Left hindlimb (tissue), 1 donor: Measurements from ENCODE around the gene OTUB1.
"Not testable (repeated sequence)": the region's sequence is repeated elsewhere in the genome, so short reads cannot be mapped to it uniquely, and the experiment has no call there.

ENCODE experiments used
- DNase-seq: peaks from one replicate; pipeline ENCODE4 v3.0.0-alpha.2; 2018

OTUB1 gene

DNA sequence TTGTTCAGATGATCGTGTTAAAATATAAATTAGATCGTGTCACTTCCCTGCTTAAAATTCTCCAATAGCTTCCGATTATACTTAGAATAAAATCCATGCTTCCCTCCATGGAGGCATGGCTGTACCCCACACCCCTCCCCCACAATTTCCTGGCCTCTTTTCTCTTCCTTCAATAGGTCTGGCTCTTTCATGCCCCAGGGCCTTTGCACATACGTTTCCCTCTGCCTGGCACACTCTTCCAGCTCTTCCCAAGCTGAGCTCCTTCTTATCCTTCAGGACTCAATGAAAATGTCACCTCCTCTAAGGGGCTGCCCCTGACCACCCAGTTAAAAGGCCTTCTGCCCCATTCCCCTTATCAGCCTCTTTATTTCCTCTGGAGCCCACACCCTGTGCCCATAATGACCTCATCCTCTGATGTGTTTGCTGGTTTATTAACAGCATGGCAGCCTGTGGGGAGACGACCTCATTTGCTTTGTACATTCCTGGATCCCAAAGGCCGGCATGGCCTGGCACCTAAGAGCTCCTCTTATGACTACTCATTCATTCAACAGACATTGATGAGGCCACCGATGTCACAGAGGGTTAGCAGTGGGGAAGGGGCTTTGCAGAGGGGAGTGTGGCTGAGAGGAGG lies 40.5 kb downstream of the OTUB1 start:
- no peak for DNase-seq

DNA sequence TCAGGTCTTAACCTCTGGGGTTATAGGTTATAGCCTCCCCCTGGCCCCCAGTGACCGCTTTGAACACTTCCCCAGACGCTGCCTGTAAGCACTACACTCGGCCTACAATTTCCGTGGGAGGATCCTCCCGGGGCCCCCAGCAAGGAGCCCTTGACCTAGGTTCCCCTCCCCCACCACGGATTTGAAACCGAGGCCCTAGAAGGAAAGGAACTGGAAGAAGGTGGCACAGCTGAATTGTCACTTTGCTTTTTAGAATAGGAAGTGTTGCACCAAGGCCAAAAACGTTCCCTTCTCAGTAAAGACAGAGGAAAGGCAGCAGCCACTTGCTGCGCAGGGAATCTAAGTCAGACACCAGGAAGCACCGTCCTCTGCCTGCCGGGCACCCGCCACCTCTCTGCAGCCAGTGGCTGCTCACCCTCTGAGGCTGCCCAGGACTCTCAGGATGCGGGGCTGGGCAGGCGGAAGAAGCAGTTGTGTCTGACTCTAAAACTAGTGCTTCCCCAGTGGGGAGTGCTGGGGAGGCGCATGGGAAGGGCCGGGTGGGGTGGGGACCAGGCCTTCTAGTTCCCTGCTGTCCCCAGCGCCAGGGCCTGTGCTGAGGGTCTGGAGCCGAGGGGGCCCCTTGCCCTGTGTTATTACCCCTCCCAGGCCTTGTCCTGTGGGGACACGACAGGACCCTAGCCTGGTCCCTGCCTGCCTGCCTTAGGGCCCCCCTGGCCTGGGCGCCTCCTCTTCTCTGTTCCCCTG lies 41.6 kb downstream of the OTUB1 start:
- DNase-seq = no peak

DNA sequence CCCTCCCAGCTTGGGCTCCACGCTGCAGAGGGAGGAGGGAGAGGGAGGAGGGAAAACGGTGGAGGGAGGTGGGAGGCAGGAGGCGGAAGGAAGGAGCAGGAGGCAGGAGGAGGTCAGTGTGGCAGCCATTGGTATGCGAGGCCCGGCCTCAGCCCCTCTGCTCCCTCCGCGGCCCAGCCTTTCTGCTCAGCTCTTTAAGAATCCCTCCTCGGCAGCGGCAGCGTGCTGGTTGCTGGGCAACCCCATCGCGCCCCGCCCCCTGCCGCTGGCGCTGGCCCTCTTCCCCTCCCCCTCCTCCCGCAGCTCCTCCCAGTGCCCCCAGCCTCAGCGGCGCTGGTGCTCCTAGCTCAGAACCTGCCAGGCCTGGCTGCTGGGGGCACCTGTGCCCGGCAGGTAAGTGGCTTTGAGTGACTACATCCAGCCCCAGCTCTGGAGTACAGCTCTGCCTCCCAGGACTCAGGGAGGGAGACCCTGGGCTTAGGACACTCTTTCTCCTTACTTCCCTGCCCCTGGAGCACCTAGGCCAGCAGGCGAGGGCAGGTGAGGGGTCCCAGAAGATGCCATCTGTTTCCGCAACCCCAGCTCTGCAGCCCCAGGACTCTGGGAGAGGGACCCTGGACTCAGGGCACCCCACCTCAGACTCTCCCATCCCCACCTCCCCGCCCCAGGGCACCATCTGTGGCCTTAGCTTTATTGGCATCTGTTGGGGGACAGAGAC lies 42.3 kb downstream of the OTUB1 start:
- no peak for DNase-seq

DNA sequence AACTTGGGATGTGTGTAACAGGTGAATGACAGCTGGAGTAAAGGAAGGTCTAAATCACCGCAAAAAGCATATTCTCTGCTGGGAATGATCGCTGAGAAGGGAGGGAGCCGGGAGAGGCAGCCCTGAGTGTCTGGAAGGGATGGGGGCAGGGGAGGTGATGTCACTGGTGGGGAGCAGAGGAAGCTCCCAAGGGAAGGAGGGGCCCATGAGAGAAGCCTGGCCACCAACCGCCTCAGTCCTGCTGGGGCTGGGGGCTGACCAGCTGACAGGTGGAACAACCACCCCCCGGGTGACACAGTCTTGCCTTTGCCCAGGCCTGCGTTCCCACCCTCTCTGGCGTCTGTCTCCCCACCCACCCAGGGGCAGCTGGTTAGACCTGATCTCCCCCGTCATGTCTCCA lies 43.5 kb downstream of the OTUB1 start:
- DNase-seq = no peak

DNA sequence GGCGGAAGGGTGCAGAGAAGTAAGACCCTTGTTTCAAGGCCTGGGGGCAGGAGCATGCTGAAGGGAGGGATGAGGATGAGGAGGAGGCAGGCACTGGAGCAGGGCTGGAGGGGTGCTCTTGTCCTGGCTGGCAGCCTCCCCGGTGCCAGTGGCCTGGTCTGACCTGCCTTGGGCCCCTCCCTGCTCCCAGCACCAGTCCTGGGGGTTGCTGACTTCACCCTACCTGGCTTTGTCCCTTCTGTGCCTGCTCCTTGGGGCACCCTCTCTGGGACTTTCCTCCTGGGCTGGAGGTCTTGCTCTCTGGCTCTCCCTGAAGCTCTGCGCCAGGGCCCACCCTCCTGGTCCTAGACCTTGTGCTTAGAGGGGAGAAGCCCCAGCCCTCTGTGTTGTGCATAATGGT lies 44.8 kb downstream of the OTUB1 start:
- DNase-seq = no peak

DNA sequence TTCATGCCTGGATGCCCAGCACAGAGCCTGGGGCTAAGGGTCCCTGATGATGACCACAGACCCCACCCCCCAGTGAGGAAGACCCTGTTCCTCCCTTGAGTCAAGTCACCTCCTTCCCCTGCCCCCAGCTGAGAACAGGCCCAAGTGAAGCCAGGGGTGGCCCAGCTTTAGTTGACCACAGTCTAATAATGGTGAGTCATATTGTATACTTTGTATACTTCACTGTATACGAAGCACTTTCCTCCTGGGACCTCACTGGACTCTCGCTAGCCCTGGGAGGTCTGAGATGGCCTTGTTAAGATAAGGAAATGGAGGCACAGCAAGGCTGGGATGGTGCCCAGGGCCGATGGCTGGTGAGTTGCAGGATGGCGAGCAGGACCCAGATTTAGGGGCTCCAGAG lies 45.8 kb downstream of the OTUB1 start:
- no peak for DNase-seq

DNA sequence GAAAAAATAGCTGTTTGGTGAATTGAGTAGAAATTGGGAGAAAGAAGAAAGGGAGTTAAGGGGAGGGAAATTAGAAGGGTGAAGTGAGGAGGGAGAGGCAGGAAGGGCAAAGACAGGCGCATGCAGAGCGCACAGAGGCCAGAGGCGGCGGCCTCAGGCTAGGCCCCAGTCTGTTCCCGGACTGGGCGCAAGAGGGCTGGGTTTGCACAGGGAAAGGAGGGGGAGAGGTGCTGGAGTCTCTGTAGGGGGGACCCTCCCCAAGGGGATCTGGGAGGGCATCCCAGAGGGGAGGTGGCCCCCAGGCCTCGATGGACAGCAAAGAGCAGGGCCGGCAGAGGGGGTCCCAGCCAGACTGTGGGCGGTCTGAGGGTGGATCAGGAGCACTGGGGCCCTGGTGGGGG lies 48.2 kb downstream of the OTUB1 start:
- DNase-seq = no peak

DNA sequence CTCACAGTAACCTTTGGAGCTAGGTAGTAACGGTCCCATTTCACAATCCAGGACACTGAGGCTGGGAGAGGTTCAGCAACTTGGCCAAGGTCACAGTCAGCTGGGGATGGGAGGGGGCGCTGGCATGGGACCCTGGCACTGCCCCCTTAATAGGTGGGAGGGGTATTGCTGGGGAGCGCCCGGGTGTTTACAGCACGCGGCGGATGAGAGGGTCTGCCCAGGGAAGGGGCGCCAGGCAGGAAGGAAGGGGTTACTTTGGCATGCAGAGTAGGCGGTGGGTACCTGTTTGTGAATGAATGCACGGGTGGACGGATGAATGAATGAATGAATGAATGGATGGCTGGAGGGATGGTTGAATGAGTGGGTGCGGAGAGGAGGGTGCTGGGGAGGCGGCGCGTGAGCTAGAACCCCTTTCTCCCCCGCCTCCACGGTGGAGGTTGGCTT lies 48.9 kb downstream of the OTUB1 start:
- DNase-seq = no peak

DNA sequence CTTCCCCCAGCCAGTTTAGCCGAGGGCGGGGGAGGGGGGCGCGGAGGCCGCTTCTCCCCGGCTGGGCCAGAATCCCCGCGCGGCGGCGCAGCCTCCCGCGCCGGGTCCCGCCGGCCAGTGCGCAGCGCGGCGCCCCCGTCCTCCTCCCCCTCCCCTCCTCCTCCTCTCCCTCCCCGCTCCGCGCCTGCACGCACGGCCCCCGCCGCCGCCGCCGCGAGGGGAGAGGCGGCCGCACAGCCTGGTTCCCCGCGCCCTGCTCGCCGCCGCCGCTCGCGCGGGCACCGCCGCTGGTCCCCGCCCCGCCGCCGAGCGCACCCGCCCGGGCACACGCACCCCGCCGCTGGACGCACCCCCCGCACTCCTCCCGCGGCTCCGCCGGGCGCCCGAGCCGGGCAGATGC lies 49.3 kb downstream of the OTUB1 start, which contains the start of gene FLRT1:
FLRT1 (plus strand) TSS at position 356 of the 400 bp plus-strand sequence. CDS start 80,337 bp downstream, outside the sequence.
- no peak for DNase-seq

DNA sequence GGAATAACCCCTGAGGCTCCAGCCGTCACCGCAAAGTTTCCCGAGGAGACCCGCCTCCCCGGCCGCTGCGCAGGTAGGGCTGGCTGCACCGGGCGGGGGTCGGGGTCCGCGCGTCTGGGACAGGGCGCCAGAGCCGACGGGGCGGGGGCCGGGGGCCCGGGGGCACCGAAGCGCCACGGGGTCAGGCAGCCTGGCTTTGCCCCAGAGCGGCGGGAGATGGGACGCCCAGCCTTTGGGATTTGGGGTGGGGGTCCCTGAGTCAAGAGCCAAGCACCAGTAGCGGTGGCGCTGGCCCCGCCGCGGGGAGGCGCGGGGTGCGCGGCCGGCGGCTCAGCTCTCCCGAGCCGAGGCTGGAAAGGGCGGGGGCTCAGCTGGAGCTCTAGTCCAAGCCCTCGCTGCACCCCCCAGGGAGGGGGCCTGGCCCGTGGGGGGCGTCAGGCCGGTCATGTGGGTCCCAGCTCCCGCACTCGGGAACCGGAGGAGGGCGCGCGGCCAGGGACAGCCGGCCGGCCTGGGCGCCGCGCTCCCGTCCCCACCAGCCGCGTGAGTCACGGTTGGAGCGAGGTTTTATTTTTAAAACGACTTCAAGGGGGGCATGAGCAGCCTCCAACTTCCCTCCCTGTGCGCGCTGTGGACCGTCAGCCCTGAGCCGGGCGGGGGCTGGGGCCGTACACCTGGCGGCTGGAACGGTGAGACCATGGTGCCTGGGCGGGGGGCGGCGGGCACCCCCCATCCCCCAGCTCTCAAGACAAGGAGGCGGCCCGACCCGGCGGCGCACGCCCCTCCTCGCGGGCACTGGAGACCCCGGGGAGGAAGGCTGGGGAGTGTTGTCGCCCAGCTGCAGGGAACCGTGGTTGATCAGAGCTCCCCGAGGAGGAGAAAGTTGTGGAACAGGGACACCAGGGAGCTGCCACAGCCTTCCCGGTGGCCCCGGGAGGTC lies 50.1 kb downstream of the OTUB1 start:
- DNase-seq = no peak

DNA sequence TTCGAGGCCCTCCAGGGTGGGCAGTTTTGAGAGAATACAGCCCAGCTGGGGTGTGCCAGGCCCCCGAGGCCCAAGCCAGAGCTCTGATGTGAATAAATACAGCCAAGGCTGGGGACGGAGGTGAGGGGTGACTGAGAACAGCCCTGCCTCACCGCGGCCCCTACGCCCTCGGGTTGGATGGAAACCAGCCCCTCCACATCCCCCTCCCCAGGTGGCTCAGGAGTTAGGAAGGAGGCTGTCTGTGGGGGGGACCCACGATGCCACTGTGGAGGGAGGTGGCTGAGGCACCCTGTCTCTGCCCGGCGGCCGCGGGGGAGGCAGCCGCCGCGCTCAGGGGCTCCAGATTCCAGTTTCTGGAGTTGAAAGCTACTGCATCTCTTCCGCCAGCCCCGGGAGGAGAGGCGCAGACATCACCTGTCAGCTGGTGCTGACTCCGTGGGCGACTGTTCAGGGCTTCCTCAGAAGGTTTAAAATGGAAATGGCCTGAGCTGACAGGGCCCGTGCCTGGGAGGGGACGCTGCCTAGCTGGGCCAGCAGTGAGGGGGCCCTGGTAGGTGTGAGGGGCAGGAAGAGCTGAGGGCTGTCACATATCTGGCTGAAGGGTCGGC lies 50.9 kb downstream of the OTUB1 start:
- DNase-seq = no peak

DNA sequence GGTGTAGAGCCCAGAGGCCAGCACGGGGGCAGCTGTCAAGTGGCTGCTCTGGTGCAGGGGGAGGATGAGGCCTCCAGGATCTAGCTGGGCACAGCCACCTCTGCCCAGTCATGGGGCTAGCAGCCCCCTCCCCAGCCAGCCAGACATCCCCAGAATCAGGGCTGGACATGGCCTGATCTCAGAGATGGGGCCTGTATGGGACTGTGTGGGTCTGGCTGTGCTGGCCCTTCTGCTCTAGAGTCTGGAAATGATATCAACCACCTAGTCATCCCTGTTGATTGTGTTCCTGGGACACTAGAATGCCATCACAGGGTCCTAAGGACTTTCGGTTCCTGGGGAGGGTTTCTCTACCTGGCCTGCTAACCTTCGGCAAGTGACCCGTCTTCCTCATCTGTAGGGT lies 52.3 kb downstream of the OTUB1 start:
- no peak for DNase-seq

DNA sequence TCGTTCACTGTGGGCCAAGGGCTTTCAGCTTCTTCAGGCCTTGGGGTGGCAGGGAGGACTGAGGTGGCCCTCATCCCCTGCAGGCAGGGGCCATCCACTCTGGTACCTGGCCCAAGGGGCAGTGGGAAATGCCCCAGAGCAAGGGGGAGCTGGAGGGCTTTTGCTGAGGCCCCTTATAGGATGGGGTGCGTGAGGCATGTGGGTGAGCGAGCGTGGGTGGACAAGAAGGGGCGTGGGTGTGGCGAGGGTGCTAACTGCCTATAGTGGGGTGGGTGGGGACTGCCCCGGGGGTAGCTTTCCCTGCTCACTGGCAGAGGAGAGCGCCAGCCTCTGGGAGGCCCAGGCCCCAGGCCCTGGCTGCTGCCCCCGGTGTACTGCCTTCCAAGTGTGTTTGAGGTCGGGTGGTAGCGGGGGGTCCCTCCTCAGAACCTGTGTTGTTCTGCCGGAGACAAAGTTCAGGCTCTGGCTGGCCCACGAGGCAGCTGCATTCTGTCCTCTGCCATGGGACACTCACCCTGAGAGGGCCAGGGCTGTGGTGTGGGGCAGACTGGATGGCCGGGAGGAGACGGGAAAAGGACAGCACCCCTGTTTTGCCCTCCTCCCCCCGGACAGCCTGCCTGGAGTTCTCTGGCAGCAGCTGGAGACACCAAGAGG lies 52.9 kb downstream of the OTUB1 start:
- DNase-seq = no peak

DNA sequence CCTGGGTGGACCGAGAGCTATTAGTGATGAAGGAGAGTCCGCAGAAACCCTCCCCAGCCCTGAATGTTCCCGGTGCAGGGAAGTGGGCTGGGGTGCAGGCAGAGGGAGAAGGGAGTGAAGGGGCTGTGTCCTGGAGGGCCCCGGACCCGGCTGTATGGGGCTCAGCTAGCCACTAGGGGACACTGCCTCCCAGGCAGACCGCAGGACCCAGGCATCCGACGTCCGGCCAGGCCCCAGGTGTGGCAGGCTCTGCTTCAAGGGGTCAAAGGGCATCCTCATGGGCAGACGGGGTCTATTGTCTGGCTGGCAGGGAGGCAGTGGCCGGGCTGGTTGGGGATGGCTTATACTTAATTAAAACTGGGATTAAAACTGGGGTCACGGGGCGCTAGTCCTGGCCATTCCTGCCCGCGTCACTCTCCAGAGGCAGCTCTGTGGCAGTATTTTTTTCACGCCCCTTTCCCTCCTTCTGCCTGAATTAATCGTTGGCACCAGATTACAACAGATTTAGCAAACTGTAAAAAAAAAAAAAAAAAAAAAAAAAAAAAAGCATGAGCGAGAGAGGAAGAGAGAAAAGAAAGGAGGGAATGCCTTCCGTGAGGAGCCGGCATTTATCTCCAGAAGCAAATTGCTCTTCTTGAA lies 54.6 kb downstream of the OTUB1 start:
- DNase-seq = no peak

DNA sequence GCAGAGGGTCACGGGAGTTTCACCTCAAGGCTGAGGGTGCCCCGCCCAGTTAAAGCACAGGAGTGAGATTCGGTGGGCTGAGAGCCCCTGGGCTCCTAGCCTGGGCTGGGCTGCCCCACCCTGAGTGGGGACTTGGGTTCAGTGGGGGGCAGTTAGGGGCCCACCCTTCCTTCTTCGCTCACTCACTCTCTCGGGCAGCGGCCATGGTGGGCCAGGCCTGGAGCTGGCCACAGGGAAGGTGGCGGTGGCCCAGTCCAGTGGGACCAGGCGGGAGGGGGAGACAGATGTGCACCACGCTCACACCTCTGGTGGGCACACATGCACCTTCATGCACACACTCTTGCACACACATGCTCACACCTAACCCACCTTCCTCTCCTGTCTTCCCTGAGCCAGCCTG lies 55.6 kb downstream of the OTUB1 start:
- DNase-seq = no peak

DNA sequence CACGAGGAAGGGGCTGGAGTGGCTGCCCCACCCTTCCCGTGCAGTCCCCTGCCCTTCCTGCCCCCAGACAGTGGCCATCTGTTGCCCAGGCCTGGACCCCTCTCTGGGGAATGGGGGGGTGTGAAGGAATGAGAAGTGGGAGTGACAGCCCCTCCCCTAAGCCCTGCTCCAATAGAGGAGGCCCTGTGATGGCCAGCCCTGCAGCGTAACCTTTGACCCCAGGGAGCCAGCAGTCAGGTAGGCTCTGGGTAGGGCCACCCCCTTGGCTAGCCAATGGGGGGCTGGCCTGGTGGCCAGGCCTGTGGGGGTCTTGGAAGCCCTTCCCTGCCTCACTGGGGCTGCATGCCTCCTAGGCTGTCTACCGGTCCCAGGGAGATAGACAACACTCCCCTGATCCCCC lies 56.1 kb downstream of the OTUB1 start:
- DNase-seq = no peak

DNA sequence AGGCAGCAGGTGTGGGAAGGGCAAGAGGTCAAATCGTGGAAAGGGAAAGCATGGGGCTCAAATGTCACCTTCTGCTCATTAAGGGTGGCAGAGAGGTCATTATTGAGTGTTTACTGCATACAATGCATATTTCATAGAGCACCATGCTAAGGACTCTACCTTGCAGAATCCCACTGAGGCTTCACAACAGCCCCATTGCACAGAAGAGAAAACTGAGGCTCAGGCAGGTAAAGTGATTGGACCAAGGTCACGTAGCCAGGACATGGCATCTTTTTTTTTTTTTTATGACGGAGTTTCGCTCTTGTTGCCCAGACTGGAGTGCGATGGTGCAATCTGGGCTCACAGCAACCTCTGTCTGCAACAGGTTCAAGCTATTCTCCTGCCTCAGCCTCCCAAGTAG lies 57.3 kb downstream of the OTUB1 start:
- DNase-seq = no peak

DNA sequence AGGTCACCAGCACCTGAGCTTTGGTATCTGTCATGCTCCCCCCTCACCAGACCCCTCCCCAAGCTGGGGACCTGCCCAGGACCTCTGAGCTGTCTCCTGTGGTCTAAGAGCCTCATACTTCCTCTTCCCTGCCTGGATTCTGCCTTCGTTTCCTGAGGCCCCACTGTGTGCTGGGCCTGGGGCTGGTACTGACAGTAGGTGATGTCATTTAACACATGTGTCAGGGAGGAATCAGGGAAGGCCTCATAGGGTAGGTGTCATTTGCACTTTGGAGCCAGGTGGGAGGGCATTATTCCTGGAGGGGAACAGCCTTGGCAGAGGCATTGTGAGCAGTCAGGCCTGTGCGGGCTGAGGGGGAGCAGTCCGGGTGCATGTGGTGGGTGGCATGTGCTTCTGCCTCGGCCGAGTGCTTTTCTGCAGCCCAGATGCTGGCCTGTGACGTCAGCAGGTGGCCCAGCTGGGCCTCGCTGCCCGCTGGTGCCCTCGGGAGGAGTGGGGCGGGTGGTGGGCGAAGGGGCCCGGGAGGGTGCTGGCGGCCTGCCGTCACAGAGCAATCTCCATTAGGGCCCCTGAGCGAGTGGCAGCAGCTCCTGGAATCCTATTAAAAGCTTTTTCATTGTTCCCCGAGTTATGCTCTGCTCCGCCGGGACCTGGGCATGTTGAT lies 58.6 kb downstream of the OTUB1 start:
- DNase-seq = no peak

DNA sequence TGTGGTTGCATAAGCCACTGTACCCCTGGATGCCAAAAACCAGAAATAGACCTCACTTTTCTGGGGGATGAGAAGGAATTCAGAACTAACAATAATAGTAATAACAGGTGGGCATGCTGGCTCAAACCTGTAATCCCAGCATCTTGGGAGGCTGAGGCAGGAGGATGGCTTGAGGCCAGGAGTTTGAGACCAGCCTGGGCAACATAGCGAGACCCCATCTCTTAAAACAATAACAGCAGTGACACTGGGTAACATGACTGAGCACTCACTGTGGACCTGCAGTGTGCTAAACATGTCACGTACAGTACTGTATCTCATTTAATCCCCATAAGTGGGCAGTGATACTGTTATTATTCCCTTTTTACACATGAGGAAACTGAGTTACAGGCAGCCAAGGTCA lies 59.5 kb downstream of the OTUB1 start:
- DNase-seq = no peak

DNA sequence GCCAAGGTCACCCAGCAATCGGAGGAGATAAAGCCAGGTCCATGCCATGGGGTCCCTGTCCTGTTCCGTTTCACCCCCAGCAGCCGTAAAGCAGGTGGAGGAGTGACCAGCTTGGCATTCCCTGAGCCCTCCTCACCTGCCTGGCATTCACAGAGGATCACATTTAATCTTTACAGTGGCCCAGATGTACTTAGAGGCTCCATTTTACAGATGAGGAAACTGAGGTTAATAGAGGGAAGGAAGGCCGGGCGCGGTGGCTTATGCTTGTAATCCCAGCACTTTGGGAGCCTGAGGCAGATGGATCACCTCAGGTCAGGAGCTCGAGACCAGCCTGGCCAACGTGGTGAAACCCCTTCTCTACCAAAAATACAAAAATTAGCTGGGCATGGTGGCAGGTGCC lies 61.1 kb downstream of the OTUB1 start:
- not testable (repeated sequence) for DNase-seq
